ENCODE measurements around the gene KCNS1.

DNA sequence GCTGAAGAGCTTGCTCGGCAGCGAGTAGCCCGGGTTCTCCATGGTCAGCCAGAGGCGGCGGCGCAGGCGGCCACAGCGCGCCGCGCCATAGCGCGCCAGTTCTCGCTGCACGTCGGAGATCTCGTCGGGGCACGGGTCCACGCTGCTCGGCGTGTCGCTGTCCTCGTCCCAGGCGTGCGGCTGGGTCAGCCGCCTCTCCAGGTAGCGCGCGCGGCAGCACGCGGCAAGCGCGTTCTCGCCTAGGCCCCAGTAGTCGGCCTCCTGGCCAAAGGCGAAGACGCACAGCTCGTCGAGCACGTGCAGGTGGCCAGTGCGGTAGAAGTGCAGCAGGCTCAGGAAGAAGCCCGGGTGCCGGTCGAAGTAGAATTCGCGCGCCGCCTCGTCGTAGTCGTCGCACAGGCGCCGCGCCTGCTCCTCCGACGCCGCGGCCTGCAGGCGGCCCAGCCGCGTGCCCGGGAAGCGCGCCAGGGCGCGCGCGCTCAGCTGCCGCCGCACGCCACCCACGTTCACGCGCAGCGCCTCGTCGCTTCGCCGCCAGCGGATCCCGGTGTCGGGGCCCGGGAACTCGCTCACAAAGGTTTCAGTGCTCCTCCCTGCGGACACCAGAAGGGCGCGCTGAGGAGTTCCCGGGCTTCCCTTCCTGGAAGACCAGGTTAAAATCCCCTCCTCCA, 2.7 kb downstream of the KCNS1 start:
- TF ChIP-seq, protein P1, sequence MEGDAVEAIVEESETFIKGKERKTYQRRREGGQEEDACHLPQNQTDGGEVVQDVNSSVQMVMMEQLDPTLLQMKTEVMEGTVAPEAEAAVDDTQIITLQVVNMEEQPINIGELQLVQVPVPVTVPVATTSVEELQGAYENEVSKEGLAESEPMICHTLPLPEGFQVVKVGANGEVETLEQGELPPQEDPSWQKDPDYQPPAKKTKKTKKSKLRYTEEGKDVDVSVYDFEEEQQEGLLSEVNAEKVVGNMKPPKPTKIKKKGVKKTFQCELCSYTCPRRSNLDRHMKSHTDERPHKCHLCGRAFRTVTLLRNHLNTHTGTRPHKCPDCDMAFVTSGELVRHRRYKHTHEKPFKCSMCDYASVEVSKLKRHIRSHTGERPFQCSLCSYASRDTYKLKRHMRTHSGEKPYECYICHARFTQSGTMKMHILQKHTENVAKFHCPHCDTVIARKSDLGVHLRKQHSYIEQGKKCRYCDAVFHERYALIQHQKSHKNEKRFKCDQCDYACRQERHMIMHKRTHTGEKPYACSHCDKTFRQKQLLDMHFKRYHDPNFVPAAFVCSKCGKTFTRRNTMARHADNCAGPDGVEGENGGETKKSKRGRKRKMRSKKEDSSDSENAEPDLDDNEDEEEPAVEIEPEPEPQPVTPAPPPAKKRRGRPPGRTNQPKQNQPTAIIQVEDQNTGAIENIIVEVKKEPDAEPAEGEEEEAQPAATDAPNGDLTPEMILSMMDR (conservative IDR thresholded peaks at IDR 0.05; ENCODE audit: low read depth, low read length): no peak
- TF ChIP-seq EZH2 (IDR thresholded peaks at IDR 0.05; ENCODE audit: low read length, unreplicated experiment): no peak
